IPS DF 6.9 (cell line): Measurements from ENCODE around the gene IL1RAPL1.
"Not testable (repeated sequence)": the region's sequence is repeated elsewhere in the genome, so short reads cannot be mapped to it uniquely, and the experiment has no call there.

Source experiments
- DNase-seq: peaks from one replicate; pipeline ENCODE4 v3.0.0-alpha.2; 2013; ENCODE audit warnings: low read depth, low spot score
- H3K27ac ChIP-seq: one replicate; pipeline ENCODE4 v1.5.1; 2013; ENCODE audit warnings: low read length, control low read depth
- H3K27me3 ChIP-seq: 2 replicates; pipeline ENCODE4 v1.6.1; 2013; ENCODE audit warnings: mild to moderate bottlenecking, low read length; ENCODE audit not compliant: control insufficient read depth, insufficient read depth
- H3K36me3 ChIP-seq: 2 replicates; pipeline ENCODE4 v1.6.1; 2013; ENCODE audit warnings: low read length; ENCODE audit not compliant: control insufficient read depth, insufficient read depth
- H3K4me1 ChIP-seq: 2 replicates; pipeline ENCODE4 v1.6.1; 2013; ENCODE audit warnings: low read length; ENCODE audit not compliant: control insufficient read depth, insufficient read depth
- H3K4me3 ChIP-seq: 2 replicates; pipeline ENCODE4 v1.5.1; 2013; ENCODE audit warnings: mild to moderate bottlenecking, low read length
- H3K9me3 ChIP-seq: 2 replicates; pipeline ENCODE4 v1.6.1; 2013; ENCODE audit warnings: low read length, inconsistent platforms; ENCODE audit not compliant: control insufficient read depth, insufficient read depth
- WGBS: extraction: QIAGEN DNeasy Blood & Tissue Kit; methylation state at CpG from one replicate; pipeline ENCODE4 v1.1.7; 2013; ENCODE audit warnings: mixed read lengths, missing lambda C conversion rate; ENCODE audit not compliant: insufficient read length, insufficient coverage; 5-methylcytosine and 5-hydroxymethylcytosine counted together

IL1RAPL1 gene

DNA sequence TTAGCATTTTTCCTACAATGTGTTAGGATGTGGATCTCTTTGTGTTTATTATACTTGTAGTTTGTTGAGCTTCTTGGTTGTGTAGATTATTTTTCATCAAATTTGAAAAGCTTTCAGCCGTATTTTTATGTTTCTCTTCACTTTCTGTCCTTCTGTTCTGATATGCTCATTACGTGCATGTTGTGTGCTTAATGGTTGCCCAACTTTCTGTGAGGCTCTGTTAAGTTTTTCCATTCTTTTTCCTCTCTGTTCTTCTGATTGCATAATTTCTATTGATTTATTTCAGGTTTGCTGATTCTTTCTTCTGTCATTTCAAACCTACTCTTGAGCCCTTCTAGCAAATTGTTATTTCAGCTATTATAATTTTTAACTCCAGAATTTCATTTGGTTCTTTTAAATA, 478.2 kb downstream of the IL1RAPL1 start:
- no CpG with 5 or more reads among the region's 2 CpGs for WGBS
- DNase-seq, result no peak
- H3K9me3 ChIP-seq, result no peaks in the 10 kb centered on the region
- peaks cover 2% of the 10 kb centered on the region; the same call in 1 of the 2 replicates for H3K4me1 ChIP-seq
- H3K4me3 ChIP-seq, result no peak overlapping the region
- no peaks in the 10 kb centered on the region for H3K36me3 ChIP-seq
- H3K27me3 ChIP-seq, result no peaks in the 10 kb centered on the region
- no peak overlapping the region for H3K27ac ChIP-seq

DNA sequence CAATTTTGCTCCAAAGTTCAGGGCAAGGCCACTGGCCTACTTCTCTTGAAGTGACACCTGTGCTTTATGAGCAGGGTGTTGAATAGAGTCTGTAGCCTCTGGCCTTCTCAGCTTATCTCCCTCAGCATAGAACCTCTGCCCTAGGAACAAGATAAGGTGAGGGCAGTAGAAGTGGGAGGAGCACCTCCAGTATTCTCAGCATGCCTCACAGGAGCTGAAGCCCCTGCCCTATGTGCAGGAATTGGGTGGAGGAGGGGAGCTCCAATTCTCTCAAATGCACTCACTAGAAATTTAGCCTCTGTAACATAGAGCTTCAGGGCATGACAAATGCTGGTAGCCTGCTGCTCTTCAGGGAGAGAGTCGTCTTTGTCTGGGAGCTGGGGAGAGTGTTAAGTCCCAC, 479.3 kb downstream of the IL1RAPL1 start:
- Histone ChIP-seq H3K36me3 (no peaks in the 10 kb centered on the region), H3K27me3 (no peaks in the 10 kb centered on the region), H3K4me3 (no peak overlapping the region), H3K27ac (no peak overlapping the region), H3K4me1 (peaks cover 2% of the 10 kb centered on the region; the same call in 1 of the 2 replicates), H3K9me3 (no peaks in the 10 kb centered on the region)
- WGBS, result no CpG with 5 or more reads among the region's 1 CpG
- DNase-seq, result no peak

DNA sequence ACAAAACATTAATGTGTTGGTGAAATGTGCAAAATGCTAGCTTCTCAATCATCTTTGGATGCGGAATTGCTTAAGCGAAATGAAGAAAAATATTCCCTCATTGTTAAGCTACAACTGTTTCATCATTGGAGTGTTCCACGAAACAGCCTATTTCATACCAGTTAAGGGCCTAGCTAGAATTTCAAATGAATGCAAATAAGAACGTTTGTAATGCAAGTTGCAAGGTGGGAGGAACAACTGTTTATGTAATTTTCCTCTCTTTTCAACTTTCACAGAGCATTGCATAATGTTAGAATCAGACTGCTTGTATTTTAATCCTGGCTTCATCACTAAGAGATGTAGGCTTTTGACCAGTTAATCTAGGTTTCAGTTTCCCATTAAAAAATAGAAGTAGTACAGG, 480.1 kb downstream of the IL1RAPL1 start:
- no CpG with 5 or more reads among the region's 4 CpGs for WGBS
- no peak for DNase-seq
- no peak overlapping the region for H3K4me3 ChIP-seq
- no peaks in the 10 kb centered on the region for H3K27me3 ChIP-seq
- peaks cover 2% of the 10 kb centered on the region; the same call in 1 of the 2 replicates for H3K4me1 ChIP-seq
- no peaks in the 10 kb centered on the region for H3K36me3 ChIP-seq
- H3K27ac ChIP-seq, result no peak overlapping the region
- H3K9me3 ChIP-seq, result no peaks in the 10 kb centered on the region

DNA sequence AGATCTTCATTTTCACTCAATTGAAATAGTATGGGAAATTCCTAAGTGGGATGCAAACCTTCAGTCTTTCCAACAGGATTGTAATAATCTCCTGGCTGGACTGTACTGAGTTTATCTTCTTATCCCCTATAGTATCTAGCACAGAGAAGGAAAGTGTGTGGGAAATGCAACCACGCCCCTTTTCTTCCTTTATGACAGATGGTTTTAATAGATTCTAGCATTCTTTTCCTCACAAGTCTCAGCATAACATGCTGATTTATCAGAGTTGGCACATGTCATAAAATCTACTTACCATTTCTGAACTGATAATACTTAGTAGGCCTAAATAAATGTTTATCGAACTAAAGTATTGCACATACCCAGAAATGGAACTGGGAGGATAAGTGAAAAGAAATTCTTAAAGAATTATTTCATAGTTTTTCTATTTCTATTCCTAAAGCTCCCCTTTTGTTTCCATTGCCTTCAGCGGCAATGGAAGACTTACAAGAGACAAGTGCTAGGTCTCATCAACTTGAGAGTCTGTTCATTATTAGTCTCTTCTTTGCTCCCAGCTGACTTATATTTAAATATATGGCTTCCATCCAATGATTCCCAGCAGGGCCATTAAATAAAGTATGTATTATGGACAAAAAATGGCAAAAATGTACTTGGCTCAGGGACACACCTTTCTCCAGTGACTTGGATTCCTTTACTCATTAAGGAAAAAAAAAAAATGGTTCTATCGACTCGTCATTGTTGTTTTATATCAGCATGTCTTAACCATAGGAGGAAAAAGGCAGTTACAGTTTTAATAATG, 484.5 kb downstream of the IL1RAPL1 start:
- no peak overlapping the region for H3K27ac ChIP-seq
- H3K36me3 ChIP-seq, result no peaks in the 10 kb centered on the region
- no peaks in the 10 kb centered on the region for H3K4me1 ChIP-seq
- H3K4me3 ChIP-seq, result no peak overlapping the region
- WGBS, result no CpG with 5 or more reads among the region's 5 CpGs
- DNase-seq, result no peak
- H3K27me3 ChIP-seq, result no peaks in the 10 kb centered on the region
- no peaks in the 10 kb centered on the region for H3K9me3 ChIP-seq

DNA sequence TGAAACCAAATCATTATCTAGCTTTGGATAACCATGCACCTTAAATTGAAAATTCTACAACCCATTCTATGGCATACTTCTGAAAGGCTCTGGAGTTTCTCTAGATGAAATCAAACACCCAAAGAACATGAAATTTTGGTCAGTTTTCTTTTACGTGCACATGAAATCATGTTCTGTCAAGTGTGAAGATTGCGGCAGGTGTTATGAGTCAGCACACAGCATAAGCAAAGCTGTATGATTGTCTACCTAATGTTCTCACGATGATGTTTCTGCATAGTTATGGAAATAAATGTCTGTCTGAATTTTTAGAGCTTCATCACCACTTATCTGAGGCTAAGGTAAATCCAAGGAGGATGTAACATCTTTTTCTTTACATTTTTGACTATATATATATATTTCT, 495.3 kb downstream of the IL1RAPL1 start:
- no peaks in the 10 kb centered on the region for H3K36me3 ChIP-seq
- no peaks in the 10 kb centered on the region for H3K27me3 ChIP-seq
- no peak for DNase-seq
- H3K4me3 ChIP-seq, result no peak overlapping the region
- no peaks in the 10 kb centered on the region for H3K4me1 ChIP-seq
- H3K9me3 ChIP-seq, result no peaks in the 10 kb centered on the region
- no CpG with 5 or more reads among the region's 3 CpGs for WGBS
- no peak overlapping the region for H3K27ac ChIP-seq

DNA sequence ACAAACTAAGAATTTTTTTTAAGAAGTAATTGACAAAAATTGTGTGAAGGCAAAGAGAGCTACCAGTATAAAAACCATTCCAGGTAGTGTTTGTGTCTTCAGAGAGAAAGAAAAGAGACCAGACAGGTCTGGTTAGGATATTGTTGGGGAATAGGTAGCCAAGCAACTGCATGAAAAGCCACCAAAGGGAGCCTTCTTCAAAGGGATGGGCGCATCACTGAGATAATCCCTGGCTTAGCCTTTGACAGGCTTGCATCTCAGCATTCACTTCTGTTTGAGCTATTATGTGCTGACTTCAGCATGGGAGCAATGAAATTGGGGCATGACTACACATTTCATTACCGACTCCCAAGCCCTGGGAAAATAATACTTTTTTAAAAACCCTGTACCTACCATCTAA, 496.6 kb downstream of the IL1RAPL1 start:
- Histone ChIP-seq H3K36me3 (no peaks in the 10 kb centered on the region), H3K9me3 (no peaks in the 10 kb centered on the region), H3K4me1 (no peaks in the 10 kb centered on the region), H3K27me3 (no peaks in the 10 kb centered on the region), H3K4me3 (no peak overlapping the region), H3K27ac (no peak overlapping the region)
- no peak for DNase-seq
- no CpG with 5 or more reads among the region's 2 CpGs for WGBS

DNA sequence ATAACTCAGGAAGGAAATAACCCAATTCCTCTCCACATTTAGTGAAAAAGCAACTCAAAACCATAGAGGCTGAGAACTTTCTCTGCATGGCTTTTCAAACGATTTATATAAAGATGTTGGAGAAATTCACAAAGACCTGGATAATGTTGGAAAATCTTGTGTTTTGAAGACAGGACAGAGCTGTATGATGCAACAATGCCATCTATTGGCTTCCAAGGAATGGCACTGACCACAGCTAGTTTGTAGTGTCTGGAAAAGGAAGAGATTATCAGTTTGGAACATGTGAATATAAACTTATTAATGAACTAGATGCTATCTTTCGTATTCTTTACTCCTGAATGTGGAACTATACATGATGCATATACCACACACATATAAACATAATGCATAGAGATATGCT, 503.6 kb downstream of the IL1RAPL1 start:
- no CpG with 5 or more reads among the region's 2 CpGs for WGBS
- Histone ChIP-seq H3K27me3 (no peaks in the 10 kb centered on the region), H3K27ac (no peak overlapping the region), H3K4me1 (no peaks in the 10 kb centered on the region), H3K36me3 (no peaks in the 10 kb centered on the region), H3K9me3 (no peaks in the 10 kb centered on the region), H3K4me3 (no peak overlapping the region)
- no peak for DNase-seq

DNA sequence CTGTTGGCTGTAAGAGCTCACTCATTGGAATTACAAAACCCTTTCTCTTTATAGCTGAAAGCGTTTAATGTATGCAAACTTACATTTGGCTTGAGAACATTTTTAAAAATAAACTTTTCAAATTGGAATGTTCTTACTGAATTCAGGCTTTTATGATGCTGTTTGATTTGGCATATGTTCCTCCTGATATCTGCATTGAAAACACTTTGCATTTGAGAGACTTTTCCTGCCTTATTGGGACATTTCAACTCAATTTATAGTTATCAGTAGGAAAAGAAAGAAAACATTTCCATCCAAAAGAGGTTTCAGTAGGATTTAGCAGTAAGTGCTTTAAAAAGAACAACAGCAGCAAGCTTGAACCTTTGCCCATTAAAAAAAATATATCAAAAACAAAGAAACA, 520.0 kb downstream of the IL1RAPL1 start:
- H3K9me3 ChIP-seq, result no peaks in the 10 kb centered on the region
- WGBS, result no CpG with 5 or more reads among the region's 1 CpG
- no peaks in the 10 kb centered on the region for H3K36me3 ChIP-seq
- no peak for DNase-seq
- no peaks in the 10 kb centered on the region for H3K27me3 ChIP-seq
- no peak overlapping the region for H3K4me3 ChIP-seq
- H3K4me1 ChIP-seq, result no peaks in the 10 kb centered on the region
- no peak overlapping the region for H3K27ac ChIP-seq

DNA sequence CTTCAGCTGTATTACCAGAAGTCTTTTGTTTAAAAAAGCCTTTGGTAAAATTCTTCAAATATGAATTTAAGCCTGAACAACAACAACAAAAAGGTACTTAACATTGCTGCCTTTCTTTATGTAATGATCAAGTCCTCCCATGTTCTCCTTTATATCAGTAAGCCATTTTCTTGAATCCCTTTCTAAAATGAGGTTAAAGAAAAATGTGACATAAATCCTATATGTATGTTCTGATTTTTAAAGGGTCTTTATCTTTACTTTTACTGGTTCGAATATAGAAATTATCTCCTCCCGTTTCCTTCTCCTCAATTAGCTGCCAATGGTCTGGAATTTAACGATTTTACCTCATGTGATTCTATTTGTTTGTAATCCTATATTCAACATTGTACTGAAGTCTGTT, 522.8 kb downstream of the IL1RAPL1 start:
- DNase-seq, result no peak
- WGBS, result no CpG with 5 or more reads among the region's 3 CpGs
- Histone ChIP-seq H3K4me3 (no peak overlapping the region), H3K4me1 (no peaks in the 10 kb centered on the region), H3K27ac (no peak overlapping the region), H3K9me3 (no peaks in the 10 kb centered on the region), H3K27me3 (no peaks in the 10 kb centered on the region), H3K36me3 (no peaks in the 10 kb centered on the region)

DNA sequence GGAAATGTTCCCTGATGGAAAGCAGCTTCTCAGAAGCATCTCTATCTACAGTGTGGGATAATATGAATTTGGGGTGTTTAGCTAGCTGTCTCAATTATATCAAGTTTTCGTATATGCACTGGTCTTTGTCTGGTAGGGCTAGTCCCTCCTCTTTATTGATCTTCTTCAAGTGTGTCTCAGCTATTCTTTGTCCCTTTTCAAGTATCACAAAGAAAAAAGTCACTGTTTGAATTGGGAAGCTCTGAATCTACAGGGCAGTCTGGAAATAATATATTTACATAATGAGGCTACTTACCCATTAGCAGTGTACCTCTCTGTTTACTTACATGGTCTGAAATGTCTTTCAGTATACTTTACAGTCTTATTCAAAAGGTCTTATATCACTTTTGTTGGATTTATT, 526.0 kb downstream of the IL1RAPL1 start:
- no CpG with 5 or more reads among the region's 1 CpG for WGBS
- Histone ChIP-seq H3K4me1 (no peaks in the 10 kb centered on the region), H3K27me3 (no peaks in the 10 kb centered on the region), H3K36me3 (no peaks in the 10 kb centered on the region), H3K4me3 (no peak overlapping the region), H3K27ac (no peak overlapping the region), H3K9me3 (no peaks in the 10 kb centered on the region)
- no peak for DNase-seq

DNA sequence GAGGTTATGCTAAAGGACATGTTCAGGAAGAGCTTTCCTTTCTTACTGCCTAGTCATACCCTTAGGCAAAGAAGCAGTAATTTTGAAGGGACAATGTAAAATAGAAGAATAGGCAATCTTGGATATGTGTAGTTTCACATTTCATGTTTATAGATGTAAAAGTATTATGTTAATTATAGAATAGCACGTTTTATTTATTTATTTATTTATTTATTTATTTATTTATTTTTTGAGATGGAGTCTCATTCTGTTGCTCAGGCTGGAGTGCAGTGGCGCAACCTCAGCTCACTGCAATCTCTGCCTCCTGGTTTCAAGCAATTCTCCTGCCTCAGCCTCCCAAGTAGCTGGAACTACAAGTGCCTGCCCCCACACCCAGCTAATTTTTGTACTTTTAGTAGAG, 535.6 kb downstream of the IL1RAPL1 start:
- no CpG with 5 or more reads among the region's 2 CpGs for WGBS
- not testable (repeated sequence) for H3K27me3 ChIP-seq, H3K4me1 ChIP-seq, H3K9me3 ChIP-seq, DNase-seq, H3K4me3 ChIP-seq, H3K27ac ChIP-seq, H3K36me3 ChIP-seq
